ENCODE data around the gene UBE2H.
A peak's percentile ranks its signal among the peaks of the same experiment; 100 is the strongest.

Gene UBE2H

DNA sequence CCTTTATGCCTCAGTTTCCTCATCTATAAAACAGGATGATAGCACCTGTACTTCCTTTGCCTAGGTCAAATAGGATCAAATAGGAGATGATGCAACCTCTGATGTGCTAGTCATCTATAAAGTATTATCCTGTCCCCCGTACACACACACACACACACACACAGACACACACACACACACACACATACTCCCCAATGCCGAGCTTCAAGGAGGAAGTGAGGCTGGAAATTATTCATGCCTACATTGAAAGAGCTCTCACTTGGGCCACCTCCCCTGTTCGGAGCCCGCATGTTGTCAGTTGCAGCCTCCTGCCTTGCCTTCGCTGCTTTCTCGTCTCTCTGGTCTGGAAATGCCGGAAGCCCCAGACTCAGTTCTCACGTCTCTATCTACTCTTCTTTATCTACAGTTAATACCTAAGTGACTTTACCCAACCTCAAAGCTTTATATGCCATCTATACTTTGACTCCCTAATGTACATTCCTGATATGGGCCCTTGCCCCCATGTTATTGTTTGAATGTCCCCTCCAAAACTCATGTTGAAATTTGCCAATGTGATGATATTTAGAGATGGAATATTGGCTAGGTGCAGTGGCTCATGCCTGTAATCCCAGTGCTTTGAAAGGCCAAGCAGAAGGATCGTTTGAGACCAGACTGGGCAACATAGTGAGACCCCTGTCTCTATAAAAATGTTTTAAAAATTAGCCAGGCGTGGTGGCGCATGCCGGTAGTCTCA, 6.9 kb upstream of the UBE2H start:
- H3K4me3 ChIP-seq (ENCODE audit: low read length), result no peak overlapping the region
- DNase-seq (ENCODE audit: low read depth), result no peak
- TF ChIP-seq, protein P1, sequence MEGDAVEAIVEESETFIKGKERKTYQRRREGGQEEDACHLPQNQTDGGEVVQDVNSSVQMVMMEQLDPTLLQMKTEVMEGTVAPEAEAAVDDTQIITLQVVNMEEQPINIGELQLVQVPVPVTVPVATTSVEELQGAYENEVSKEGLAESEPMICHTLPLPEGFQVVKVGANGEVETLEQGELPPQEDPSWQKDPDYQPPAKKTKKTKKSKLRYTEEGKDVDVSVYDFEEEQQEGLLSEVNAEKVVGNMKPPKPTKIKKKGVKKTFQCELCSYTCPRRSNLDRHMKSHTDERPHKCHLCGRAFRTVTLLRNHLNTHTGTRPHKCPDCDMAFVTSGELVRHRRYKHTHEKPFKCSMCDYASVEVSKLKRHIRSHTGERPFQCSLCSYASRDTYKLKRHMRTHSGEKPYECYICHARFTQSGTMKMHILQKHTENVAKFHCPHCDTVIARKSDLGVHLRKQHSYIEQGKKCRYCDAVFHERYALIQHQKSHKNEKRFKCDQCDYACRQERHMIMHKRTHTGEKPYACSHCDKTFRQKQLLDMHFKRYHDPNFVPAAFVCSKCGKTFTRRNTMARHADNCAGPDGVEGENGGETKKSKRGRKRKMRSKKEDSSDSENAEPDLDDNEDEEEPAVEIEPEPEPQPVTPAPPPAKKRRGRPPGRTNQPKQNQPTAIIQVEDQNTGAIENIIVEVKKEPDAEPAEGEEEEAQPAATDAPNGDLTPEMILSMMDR (conservative IDR thresholded peaks at IDR 0.05; ENCODE audit: low read length), result no peak

DNA sequence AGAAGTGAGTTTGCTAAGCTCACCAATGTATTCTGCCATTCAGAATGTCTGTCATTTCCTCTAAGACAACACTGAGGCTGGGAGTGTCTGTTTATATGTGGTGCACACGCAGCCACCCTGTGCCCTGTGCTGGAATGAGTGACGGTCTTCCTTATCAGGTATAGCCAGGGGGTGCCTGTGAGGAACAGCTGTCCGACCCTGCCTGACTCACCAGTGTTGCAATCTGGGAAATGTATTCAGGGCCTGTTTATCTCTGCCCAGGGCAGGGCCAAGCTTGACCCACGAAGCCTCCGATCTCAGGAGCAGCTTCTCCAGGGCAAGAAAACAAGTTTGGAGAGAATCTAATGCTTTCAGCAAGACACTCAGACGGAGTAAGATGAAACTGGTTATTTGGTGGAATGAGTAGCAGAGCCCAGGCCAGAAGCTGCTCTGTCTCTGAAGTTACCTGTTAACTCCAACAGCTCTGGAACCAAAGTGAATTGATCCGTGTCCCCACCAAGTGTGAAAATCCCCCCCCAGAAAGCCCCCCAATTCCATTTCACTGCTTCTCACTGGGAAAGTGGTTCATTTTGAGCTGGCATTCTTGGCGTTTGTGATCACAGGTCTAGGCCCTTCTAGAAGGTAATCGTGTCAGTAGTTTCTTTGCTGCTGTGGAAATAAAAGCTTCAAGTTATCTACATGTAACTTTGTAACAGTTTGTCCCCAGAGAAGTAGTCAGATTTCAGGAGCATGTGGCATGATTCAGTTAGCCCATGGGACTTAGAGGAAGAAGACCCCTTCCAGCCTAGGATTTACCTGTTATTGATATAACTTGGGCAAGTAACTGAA, 6.1 kb upstream of the UBE2H start:
- DNase-seq (ENCODE audit: low read depth), result peak; percentile 48
- H3K4me3 ChIP-seq (ENCODE audit: low read length), result no peak overlapping the region
- TF ChIP-seq, protein P1 (conservative IDR thresholded peaks at IDR 0.05; ENCODE audit: low read length), result no peak

DNA sequence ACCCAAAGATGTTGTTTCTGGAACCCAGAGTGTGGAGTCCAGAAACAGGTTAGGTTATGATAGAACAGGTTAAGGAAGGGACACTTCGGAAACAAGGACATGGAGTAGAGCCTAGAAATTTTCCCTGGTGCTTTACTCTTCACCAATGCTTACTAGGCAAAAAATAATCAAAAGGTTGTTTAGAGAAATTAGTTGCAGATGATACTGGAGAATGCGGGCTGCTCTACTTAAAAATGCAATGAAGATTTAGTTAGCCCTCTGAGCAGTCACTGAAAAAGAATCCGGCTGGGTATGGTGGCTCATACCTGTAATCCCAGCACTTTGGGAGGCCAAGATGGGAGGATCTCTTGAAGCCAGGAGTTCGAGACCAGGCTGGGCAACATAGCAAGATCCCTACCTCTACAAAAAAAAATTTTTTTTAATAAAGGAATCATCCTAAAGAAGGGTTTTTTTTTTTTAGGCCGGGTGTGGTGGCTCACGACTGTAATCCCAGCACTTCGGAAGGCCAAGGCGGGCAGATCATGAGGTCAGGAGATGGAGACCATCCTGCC, 3.3 kb upstream of the UBE2H start:
- no peak overlapping the region for H3K4me3 ChIP-seq (ENCODE audit: low read length)
- DNase-seq (ENCODE audit: low read depth), result peak; percentile 44
- TF ChIP-seq, protein P1 (conservative IDR thresholded peaks at IDR 0.05; ENCODE audit: low read length), result no peak

DNA sequence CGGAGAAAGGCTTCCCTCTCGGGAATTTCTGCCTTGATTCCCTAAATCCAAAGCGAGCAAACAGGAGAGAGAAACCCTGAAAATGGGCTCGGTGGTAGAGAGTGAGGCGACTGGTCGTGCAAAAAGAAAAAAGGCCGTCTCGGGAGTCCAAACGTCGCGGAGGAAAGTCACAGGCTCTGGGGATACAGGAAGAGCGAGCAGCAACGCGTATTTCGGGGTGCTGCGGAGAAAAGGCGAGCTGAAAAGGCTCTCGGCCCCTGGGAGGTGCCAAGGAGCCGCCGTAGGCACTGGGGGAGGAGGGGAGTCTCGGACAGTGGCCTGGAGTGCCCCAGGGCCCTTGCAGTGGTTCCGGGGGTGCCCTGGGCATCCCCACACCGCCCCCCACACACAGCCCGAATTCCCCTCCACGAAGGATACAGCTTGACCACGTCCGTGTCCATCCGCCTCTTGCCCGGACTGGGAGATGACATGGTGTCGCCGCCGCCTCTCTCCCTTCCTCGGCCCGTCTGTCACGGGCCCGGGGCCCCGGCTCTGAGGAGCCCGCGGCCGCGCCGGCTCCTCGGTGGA, 591 bp downstream of the UBE2H start:
- TF ChIP-seq, protein P1 (conservative IDR thresholded peaks at IDR 0.05; ENCODE audit: low read length), result no peak
- DNase-seq (ENCODE audit: low read depth), result peak; percentile 21
- H3K4me3 ChIP-seq (ENCODE audit: low read length), result peak overlapping the region; percentile 92

DNA sequence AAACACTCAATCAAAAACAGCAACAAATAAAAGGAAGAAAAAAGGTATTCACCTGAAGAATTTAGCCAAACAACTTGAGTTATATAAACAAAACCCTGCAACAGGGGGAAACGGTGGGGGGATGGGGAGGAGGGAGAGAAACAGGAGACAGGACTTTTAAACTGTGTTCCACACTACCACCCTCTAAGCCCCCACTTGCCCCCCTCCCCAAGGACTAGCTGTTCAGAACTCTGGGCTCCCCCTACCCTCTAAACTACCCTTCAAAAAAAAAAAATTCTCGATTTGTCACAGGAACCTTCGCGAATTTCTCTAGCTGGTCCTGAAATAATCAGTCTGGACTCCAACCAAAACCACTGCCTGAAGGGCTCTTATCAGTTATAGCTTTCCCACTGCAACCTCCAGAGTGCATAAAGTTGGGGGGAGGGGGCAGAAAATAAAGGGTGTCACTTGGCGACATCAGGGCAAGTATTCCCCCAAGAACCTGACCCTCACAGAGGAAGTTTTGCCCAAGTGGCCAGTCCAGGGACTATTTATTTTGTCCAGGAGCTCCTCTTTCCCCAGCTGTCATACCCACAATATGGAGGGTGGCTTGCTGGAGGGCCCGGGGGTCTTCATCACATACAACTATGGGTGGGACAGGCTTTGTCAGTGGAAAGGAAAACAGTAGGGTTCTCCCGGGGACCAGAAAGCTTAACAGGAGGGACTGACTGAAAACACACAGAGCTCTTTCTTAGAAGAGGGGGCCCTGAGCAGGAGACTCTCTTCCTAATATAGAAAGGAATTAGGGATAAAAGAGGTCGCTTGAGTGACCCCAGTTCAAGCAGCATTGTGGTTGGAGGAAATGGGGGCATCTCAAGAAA, 1.3 kb downstream of the UBE2H start:
- peak overlapping the region; percentile 92 for H3K4me3 ChIP-seq (ENCODE audit: low read length)
- TF ChIP-seq, protein P1 (conservative IDR thresholded peaks at IDR 0.05; ENCODE audit: low read length), result no peak
- no peak for DNase-seq (ENCODE audit: low read depth)

DNA sequence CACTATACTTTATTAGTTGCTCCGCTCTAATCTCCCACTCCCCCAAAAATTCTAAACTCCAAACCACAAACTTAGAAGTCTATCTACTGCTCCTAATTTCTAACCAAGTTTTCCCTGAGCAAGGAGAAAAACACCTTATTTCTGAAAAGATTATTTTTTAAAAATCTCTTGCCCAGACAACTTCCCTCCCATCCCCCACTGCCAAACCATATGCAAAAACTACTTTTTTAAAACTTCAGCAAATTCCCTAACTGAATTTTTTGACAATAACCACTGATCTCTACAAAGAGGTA, 1.9 kb downstream of the UBE2H start:
- TF ChIP-seq, protein P1 (conservative IDR thresholded peaks at IDR 0.05; ENCODE audit: low read length), result no peak
- no peak for DNase-seq (ENCODE audit: low read depth)
- H3K4me3 ChIP-seq (ENCODE audit: low read length), result peak overlapping the region; percentile 92

Measured in AG10803 (cell line).